ENCODE data around the gene CAMKV. TPM values are rescaled to one million over a fixed set of nuclear protein-coding genes. Genes with fewer than 3 reads are reported as not detected.
A peak's percentile ranks its signal among the peaks of the same experiment; 100 is the strongest.

CAMKV gene
- polyA plus RNA-seq, 6 donors from 2014 or later, result not detected

- peak within 1 kb of the TSS; percentile 58 to 97 (median 88) for H3K27ac Mint-ChIP-seq
- peak within 1 kb of the TSS; percentile 82 to 93 (median 84) for H3K4me3 Mint-ChIP-seq
- H3K36me3 Mint-ChIP-seq, result no peaks in the 10 kb centered on the region
- no peaks in the 10 kb centered on the region for H3K27me3 Mint-ChIP-seq
- ATAC-seq (ENCODE audit: low read depth in 2 of 2) (peak; percentile 94 to 95), DNase-seq (peak; percentile 79)
- H3K9me3 Mint-ChIP-seq, result no peaks in the 10 kb centered on the region
- H3K4me1 Mint-ChIP-seq, result peaks cover 26 to 32% (median 29%) of the 10 kb centered on the region in 3 donors
Measured at GRCh38 chr3:49903451-49904424, 34.0 kb upstream of the CAMKV start, which contains the start of gene MST1R. TSS of gene MST1R (minus strand) at chr3:49903873. CDS start at chr3:49903609, 264 bp downstream.

- Mint-ChIP-seq H3K9me3 (no peaks in the 10 kb centered on the region), H3K4me3 (peak overlapping the region in 3 of 8 donors; percentile 36 to 82 (median 60)), H3K4me1 (peaks cover 26 to 32% (median 29%) of the 10 kb centered on the region in 3 donors), H3K27ac (no peak overlapping the region), H3K36me3 (no peaks in the 10 kb centered on the region), H3K27me3 (no peaks in the 10 kb centered on the region)
- ATAC-seq (ENCODE audit: low read depth in 2 of 2) (no peak), DNase-seq (no peak)
Measured at GRCh38 chr3:49902511-49903345, 33.0 kb upstream of the CAMKV start.

DNA sequence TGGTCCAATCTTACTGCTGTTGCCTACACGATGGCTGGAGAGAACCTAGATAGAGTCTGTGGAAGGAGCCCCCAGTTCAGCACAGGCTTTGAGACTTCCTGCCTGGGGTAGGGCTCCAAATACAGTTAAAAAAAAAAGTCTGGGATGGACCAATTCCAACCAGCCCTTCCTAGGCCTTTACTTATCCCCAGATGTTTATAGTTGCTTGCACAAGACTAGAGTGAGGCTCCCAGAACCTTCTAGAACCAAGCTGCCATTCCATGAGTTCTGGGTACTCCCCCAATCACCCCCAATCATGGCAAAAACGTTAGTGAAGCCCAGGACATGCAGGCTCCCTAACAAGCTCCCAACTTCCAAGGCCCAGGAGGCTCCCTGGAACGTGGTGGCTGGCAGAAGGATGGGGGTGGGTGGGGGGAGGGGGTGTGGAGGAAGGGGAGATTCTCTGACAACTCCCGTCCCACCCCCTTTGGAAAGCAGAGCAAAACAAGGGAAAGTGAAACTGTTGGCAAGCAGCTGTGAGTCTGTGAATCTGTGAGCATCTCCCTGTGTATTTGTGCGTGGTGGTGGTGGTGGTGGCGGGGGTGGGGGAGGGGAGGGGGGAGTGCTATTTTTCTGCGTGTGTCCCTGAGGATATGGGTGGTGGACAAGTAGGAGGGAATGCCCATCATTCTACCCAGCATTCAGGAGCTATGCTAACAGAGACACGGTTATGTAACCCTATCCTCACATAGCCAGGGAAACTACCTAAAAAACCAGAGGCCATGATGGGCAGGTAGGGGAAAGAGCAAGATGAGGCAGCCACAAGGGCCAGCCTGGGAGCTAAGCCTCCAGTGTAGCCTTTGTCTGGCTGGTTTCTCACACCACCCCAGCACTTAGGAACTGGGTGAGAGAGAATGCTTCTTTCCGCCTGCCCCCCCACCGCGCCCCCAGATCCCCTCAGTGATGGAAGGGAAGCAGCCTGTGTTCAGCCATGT lies 31.9 kb upstream of the CAMKV start:
- H3K36me3 Mint-ChIP-seq, result no peaks in the 10 kb centered on the region
- no peaks in the 10 kb centered on the region for H3K27me3 Mint-ChIP-seq
- H3K4me1 Mint-ChIP-seq, result peaks cover 20 to 25% (median 23%) of the 10 kb centered on the region in 3 donors
- H3K9me3 Mint-ChIP-seq, result no peaks in the 10 kb centered on the region
- DNase-seq (no peak), ATAC-seq (ENCODE audit: low read depth in 2 of 2) (no peak)
- peak overlapping the region in 1 of 8 donors; percentile 59 for H3K4me3 Mint-ChIP-seq
- peak overlapping the region in 1 of 6 donors; percentile 47 for H3K27ac Mint-ChIP-seq

DNA sequence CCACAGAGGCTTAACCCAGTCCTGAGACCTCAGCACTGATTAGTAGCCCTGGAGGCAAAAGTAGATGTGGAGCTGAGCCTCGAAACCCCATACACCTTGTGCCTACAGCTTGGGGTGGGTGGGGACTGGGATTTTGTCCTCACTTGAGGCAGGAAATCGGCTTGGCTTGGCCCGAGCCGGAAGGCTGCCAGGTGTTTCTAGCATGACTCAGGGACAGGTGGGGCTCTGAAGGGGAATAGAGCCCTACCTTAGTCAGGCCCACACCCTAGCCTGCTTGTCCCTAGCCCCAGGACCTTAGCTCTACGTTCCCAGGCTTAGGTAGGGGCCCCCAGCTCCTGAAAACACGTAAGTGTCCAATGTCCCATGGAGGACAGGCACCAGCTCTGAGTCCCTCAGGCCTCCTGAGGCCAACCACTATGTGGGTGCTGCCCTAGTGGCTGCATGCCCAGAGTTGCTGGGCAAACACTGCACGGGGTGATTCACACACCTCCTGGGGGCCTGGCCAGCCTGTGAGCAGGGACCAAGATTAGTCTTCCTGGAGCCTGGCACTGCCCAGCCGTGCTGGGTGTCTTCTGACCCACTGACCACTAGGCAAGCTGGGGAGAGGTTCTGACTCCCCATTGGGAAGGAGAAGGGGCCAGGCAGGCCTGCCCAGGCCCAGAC lies 30.9 kb upstream of the CAMKV start:
- no peak for ATAC-seq (ENCODE audit: low read depth in 2 of 2)
- peaks cover 11 to 15% (median 13%) of the 10 kb centered on the region in 3 donors for H3K4me1 Mint-ChIP-seq
- H3K36me3 Mint-ChIP-seq, result no peaks in the 10 kb centered on the region
- no peak overlapping the region for H3K27ac Mint-ChIP-seq
- H3K9me3 Mint-ChIP-seq, result no peaks in the 10 kb centered on the region
- H3K4me3 Mint-ChIP-seq, result no peak overlapping the region
- no peak for DNase-seq
- H3K27me3 Mint-ChIP-seq, result no peaks in the 10 kb centered on the region

GRCh38 chr3:49899815-49900214 lies 30.1 kb upstream of the CAMKV start:
- Mint-ChIP-seq H3K27me3 (no peaks in the 10 kb centered on the region), H3K4me1 (peaks cover 7 to 8% (median 8%) of the 10 kb centered on the region in 3 donors), H3K27ac (peak overlapping the region in 1 of 6 donors; percentile 28), H3K9me3 (no peaks in the 10 kb centered on the region), H3K36me3 (no peaks in the 10 kb centered on the region), H3K4me3 (no peak overlapping the region)
- ATAC-seq (ENCODE audit: low read depth in 2 of 2), result no peak
- DNase-seq, result no peak

DNA sequence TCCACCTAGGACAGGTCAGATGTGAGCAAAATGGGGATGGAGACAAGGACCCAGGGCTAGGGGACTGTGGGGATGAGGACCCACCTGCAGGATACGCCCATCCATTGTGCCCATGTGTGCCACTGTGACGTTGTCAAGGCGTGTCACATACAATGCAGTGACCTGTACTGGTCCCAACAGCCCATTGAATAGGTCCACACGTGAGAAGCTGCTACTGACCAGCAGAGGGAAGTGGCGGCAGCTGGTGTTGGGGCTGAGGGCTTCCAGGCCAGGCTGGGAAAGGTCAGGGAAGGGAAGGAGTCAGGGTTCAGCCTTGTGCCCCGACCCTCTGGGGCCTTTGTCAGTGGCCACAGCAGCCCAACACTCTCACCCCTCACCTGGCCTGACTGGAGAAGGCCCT lies 29.3 kb upstream of the CAMKV start:
- peaks cover 2 to 5% (median 4%) of the 10 kb centered on the region in 3 donors for H3K4me1 Mint-ChIP-seq
- no peak for DNase-seq
- peak overlapping the region in 1 of 6 donors; percentile 44 for H3K27ac Mint-ChIP-seq
- no peaks in the 10 kb centered on the region for H3K27me3 Mint-ChIP-seq
- H3K36me3 Mint-ChIP-seq, result no peaks in the 10 kb centered on the region
- ATAC-seq (ENCODE audit: low read depth in 2 of 2), result no peak
- H3K9me3 Mint-ChIP-seq, result no peaks in the 10 kb centered on the region
- H3K4me3 Mint-ChIP-seq, result no peak overlapping the region

GRCh38 chr3:49896345-49896744 lies 26.6 kb upstream of the CAMKV start:
- ATAC-seq (ENCODE audit: low read depth in 2 of 2) (no peak), DNase-seq (no peak)
- Mint-ChIP-seq H3K9me3 (no peaks in the 10 kb centered on the region), H3K4me3 (no peak overlapping the region), H3K27ac (peak overlapping the region in 1 of 6 donors; percentile 26), H3K27me3 (no peaks in the 10 kb centered on the region), H3K4me1 (peaks cover 0 to under 1% (median 0%) of the 10 kb centered on the region in 3 donors), H3K36me3 (no peaks in the 10 kb centered on the region)

DNA sequence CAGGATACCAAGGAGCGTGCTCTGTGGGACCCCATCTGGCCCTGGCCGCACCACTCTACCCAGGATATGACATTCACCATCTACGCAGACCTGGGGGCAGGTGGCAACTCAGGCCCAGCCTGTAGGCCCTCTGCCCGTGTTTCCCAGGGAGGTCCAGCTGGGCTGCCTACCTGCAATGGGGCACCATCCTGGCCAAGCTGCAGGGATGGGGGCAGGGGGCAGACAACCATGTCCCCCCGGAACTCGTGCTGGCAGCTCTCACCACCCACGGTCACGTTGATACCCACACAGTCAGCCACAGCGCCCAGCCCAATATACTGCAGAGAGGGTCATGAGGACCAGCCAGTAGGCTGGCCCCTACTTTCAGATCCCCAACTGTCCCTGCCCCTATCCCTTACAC lies 26.1 kb upstream of the CAMKV start:
- no peaks in the 10 kb centered on the region for H3K36me3 Mint-ChIP-seq
- H3K4me3 Mint-ChIP-seq, result no peak overlapping the region
- no peaks in the 10 kb centered on the region for H3K27me3 Mint-ChIP-seq
- H3K9me3 Mint-ChIP-seq, result no peaks in the 10 kb centered on the region
- no peak for DNase-seq
- ATAC-seq (ENCODE audit: low read depth in 2 of 2), result no peak
- H3K4me1 Mint-ChIP-seq, result no peaks in the 10 kb centered on the region
- H3K27ac Mint-ChIP-seq, result peak overlapping the region in 1 of 6 donors; percentile 68

DNA sequence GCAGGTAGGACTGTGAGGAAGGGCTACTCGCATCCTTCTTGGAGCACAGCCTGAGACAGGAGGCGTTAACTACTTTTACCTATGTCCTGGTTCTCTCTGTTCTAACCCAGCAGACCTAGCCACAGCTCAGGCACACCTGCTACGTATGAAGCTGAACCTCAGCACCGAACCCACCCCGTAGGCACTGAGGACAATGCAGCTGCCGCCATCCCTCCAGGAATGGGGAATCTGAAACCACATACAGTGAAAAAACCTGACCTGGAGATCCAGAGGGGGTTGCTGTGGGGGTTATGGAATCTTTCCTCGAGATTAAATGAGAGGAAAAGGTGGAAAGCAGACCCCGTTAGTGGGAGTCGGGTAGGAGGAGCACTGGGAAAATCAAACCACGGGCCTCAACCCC lies 19.6 kb upstream of the CAMKV start:
- no peak overlapping the region for H3K27ac Mint-ChIP-seq
- H3K4me3 Mint-ChIP-seq, result no peak overlapping the region
- DNase-seq, result no peak
- H3K9me3 Mint-ChIP-seq, result no peaks in the 10 kb centered on the region
- no peaks in the 10 kb centered on the region for H3K27me3 Mint-ChIP-seq
- no peaks in the 10 kb centered on the region for H3K4me1 Mint-ChIP-seq
- H3K36me3 Mint-ChIP-seq, result no peaks in the 10 kb centered on the region
- ATAC-seq (ENCODE audit: low read depth in 2 of 2), result no peak

- peaks cover 0 to 3% (median 2%) of the 10 kb centered on the region in 3 donors for H3K27me3 Mint-ChIP-seq
- ATAC-seq (ENCODE audit: low read depth in 2 of 2) (no peak), DNase-seq (no peak)
- no peaks in the 10 kb centered on the region for H3K4me1 Mint-ChIP-seq
- peak overlapping the region in 2 of 6 donors; percentile 50 to 69 for H3K27ac Mint-ChIP-seq
- no peaks in the 10 kb centered on the region for H3K36me3 Mint-ChIP-seq
- H3K9me3 Mint-ChIP-seq, result no peaks in the 10 kb centered on the region
- no peak overlapping the region for H3K4me3 Mint-ChIP-seq
Measured at GRCh38 chr3:49886922-49887265, 17.2 kb upstream of the CAMKV start.

GRCh38 chr3:49883998-49884397 lies 14.3 kb upstream of the CAMKV start:
- DNase-seq (no peak), ATAC-seq (ENCODE audit: low read depth in 2 of 2) (no peak)
- no peaks in the 10 kb centered on the region for H3K36me3 Mint-ChIP-seq
- no peak overlapping the region for H3K4me3 Mint-ChIP-seq
- H3K27me3 Mint-ChIP-seq, result peaks cover 0 to 8% (median 6%) of the 10 kb centered on the region in 3 donors
- no peaks in the 10 kb centered on the region for H3K9me3 Mint-ChIP-seq
- no peaks in the 10 kb centered on the region for H3K4me1 Mint-ChIP-seq
- H3K27ac Mint-ChIP-seq, result no peak overlapping the region

DNA sequence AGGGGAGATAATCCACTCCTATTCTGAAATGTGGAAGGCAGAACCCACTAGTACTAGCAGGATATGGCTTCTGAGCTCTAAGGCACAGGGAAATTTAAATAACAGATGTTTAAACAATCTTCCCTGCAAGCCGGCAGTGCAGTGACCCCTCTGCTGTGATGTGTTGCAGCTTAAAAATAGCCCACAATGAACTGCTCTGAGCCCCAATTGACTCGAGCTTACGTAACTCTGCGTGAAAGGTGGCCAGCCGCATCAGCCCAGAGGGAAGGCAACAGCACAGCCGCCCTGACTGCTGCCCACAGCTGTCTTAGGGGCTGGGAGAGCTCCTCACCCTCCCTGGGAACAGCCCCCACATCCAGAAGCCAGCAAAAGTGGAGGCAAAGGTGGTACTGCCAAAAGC lies 12.5 kb upstream of the CAMKV start:
- H3K4me3 Mint-ChIP-seq, result no peak overlapping the region
- DNase-seq (no peak), ATAC-seq (ENCODE audit: low read depth in 2 of 2) (no peak)
- H3K27ac Mint-ChIP-seq, result no peak overlapping the region
- peaks cover 0 to 8% (median 6%) of the 10 kb centered on the region in 3 donors for H3K27me3 Mint-ChIP-seq
- no peaks in the 10 kb centered on the region for H3K9me3 Mint-ChIP-seq
- no peaks in the 10 kb centered on the region for H3K4me1 Mint-ChIP-seq
- H3K36me3 Mint-ChIP-seq, result no peaks in the 10 kb centered on the region
